B cell (primary cell): ENCODE data around the gene EEFSEC.

ENCODE experiments used
- EZH2 ChIP-seq: IDR thresholded peaks from 2 replicates; pipeline ENCODE4 v1.6.1; 2012; ENCODE audit warnings: borderline replicate concordance, low read depth, mild to moderate bottlenecking, moderate library complexity, low read length; ENCODE audit not compliant: insufficient read depth, poor library complexity, severe bottlenecking
- TF ChIP-seq, protein P1 (sequence below): fragments of 200-600 bp; IDR thresholded peaks from one replicate; pipeline ENCODE4 v1.8.0; 2022; ENCODE audit warnings: antibody characterized with exemption, mild to moderate bottlenecking

DNA sequence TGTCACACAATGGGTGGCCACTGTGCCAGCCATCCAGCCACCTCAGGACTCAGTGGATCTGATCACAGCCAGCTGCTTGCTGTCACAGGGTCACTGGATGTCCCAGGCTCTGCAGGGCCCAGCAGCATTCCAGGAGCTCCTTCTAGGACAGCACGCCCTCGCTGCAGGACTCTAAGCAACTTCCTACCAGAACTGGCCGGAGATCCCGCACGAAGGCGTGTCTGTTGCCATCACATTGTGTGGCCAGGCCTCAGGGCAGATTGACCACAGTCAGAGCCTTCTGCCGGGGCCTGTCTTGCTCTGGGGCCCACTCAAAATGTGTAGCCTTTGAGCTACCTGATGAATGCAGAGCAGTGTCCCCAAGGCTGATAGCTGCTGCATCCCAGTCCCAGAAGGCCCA, 288.8 kb downstream of the EEFSEC start:
- TF ChIP-seq, protein P1, sequence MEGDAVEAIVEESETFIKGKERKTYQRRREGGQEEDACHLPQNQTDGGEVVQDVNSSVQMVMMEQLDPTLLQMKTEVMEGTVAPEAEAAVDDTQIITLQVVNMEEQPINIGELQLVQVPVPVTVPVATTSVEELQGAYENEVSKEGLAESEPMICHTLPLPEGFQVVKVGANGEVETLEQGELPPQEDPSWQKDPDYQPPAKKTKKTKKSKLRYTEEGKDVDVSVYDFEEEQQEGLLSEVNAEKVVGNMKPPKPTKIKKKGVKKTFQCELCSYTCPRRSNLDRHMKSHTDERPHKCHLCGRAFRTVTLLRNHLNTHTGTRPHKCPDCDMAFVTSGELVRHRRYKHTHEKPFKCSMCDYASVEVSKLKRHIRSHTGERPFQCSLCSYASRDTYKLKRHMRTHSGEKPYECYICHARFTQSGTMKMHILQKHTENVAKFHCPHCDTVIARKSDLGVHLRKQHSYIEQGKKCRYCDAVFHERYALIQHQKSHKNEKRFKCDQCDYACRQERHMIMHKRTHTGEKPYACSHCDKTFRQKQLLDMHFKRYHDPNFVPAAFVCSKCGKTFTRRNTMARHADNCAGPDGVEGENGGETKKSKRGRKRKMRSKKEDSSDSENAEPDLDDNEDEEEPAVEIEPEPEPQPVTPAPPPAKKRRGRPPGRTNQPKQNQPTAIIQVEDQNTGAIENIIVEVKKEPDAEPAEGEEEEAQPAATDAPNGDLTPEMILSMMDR = no peak
- TF ChIP-seq EZH2 = no peak
